WTC11 (cell line): Measurements from ENCODE around the gene SH2D5. TPM values are rescaled to one million over a fixed set of nuclear protein-coding genes. Genes with fewer than 3 reads are reported as not detected.

ENCODE experiments used
- ATAC-seq: fragments of 200-7000 bp; cut with Tn5 transposase; 2 replicates; pipeline ENCODE4 v1.10.0; 2021; ENCODE audit warnings: mild to moderate bottlenecking, moderate library complexity
- CTCF ChIA-PET: fragments of 300-600 bp; sonication (Branson Sonifier 250); formaldehyde crosslinking; loops from one replicate; lab custom pipeline; 2021; ENCODE audit warnings: antibody characterized with exemption; lab: Charles Lee
- POLR2A ChIA-PET: fragments of 350-600 bp; sonication (Branson Sonifier 250); formaldehyde crosslinking; loops from one replicate; lab custom pipeline; 2021; ENCODE audit warnings: antibody characterized with exemption; lab: Charles Lee
- DNase-seq: peaks from one replicate; pipeline ENCODE4 v3.0.0; 2021; ENCODE audit warnings: low spot score
- H3K27ac Mint-ChIP-seq: 2 replicates; pipeline ENCODE4 v1.8.0; 2021; ENCODE audit warnings: mixed read lengths
- H3K27me3 Mint-ChIP-seq: 2 replicates; pipeline ENCODE4 v1.8.0; 2021; ENCODE audit warnings: low read depth, mild to moderate bottlenecking, moderate library complexity, mixed read lengths
- H3K36me3 Mint-ChIP-seq: 2 replicates; pipeline ENCODE4 v1.8.0; 2021; ENCODE audit warnings: mixed read lengths
- H3K4me1 Mint-ChIP-seq: 2 replicates; pipeline ENCODE4 v1.8.0; 2022; ENCODE audit warnings: mixed read lengths
- H3K4me3 Mint-ChIP-seq: 2 replicates; pipeline ENCODE4 v1.8.0; 2021; ENCODE audit warnings: mild to moderate bottlenecking, moderate library complexity, mixed read lengths
- H3K9me3 Mint-ChIP-seq: 2 replicates; pipeline ENCODE4 v1.8.0; 2021; ENCODE audit warnings: mixed read lengths
- ELF4 ChIP-seq: sonication (generic); formaldehyde crosslinking; IDR thresholded peaks from 2 replicates; pipeline ENCODE4 v1.8.1; 2022; ENCODE audit warnings: low read depth, mild to moderate bottlenecking, moderate library complexity, missing genetic modification reagents
- GRHL2 ChIP-seq: fragments of 250-450 bp; sonication (Bioruptor Pico); IDR thresholded peaks from 2 replicates; pipeline ENCODE4 v1.8.0; 2022; ENCODE audit warnings: mild to moderate bottlenecking, moderate library complexity; ENCODE audit not compliant: insufficient replicate concordance, severe bottlenecking
- IRF2 ChIP-seq: sonication (generic); formaldehyde crosslinking; IDR thresholded peaks from 2 replicates; pipeline ENCODE4 v1.8.0; 2022; ENCODE audit warnings: low read depth, missing genetic modification reagents, borderline replicate concordance
- KAT7 ChIP-seq: sonication (generic); formaldehyde crosslinking; IDR thresholded peaks from 2 replicates; pipeline ENCODE4 v1.8.1; 2023; ENCODE audit warnings: missing genetic modification reagents, mild to moderate bottlenecking, borderline replicate concordance
- MXD4 ChIP-seq: fragments of 250-450 bp; sonication (Bioruptor Pico); IDR thresholded peaks from 2 replicates; pipeline ENCODE4 v1.8.0; 2021; ENCODE audit warnings: mild to moderate bottlenecking, moderate library complexity, borderline replicate concordance
- NFATC4 ChIP-seq: fragments of 250-450 bp; sonication (Bioruptor Pico); IDR thresholded peaks from 2 replicates; pipeline ENCODE4 v1.9.0; 2021; ENCODE audit warnings: mild to moderate bottlenecking
- SMAD4 ChIP-seq: sonication (generic); formaldehyde crosslinking; IDR thresholded peaks from 2 replicates; pipeline ENCODE4 v1.8.0; 2022; ENCODE audit warnings: mild to moderate bottlenecking, missing genetic modification reagents
- TEAD1 ChIP-seq: sonication (generic); formaldehyde crosslinking; IDR thresholded peaks from 2 replicates; pipeline ENCODE4 v1.8.0; 2022; ENCODE audit warnings: mild to moderate bottlenecking, missing genetic modification reagents
- ZNF219 ChIP-seq: sonication (generic); formaldehyde crosslinking; IDR thresholded peaks from 2 replicates; pipeline ENCODE4 v1.8.0; 2023; ENCODE audit warnings: missing genetic modification reagents, mild to moderate bottlenecking, borderline replicate concordance
- ZNF423 ChIP-seq: fragments of 250-450 bp; sonication (Bioruptor Pico); IDR thresholded peaks from 2 replicates; pipeline ENCODE4 v2.1.2; 2022; ENCODE audit warnings: mild to moderate bottlenecking, moderate library complexity
- ZNF671 ChIP-seq: fragments of 250-450 bp; sonication (Bioruptor Pico); IDR thresholded peaks from 2 replicates; pipeline ENCODE4 v1.8.0; 2021; ENCODE audit warnings: mild to moderate bottlenecking
- total RNA-seq: library from RNA; stranded (reverse); gene quantifications from 3 replicates; pipeline ENCODE4 v1.2.3, GENCODE V29; 2021
- TF ChIP-seq, protein P1 (sequence below): sonication (generic); formaldehyde crosslinking; IDR thresholded peaks from 2 replicates; pipeline ENCODE4 v1.8.1; 2022; ENCODE audit warnings: mild to moderate bottlenecking, missing genetic modification reagents, moderate library complexity, borderline replicate concordance
- TF ChIP-seq, protein P2 (sequence below): sonication (generic); formaldehyde crosslinking; IDR thresholded peaks from 2 replicates; pipeline ENCODE4 v1.8.0; 2022; ENCODE audit warnings: mild to moderate bottlenecking, missing genetic modification reagents
- TF ChIP-seq, protein P3 (sequence below): fragments of 200-600 bp; IDR thresholded peaks from 2 replicates; pipeline ENCODE4 v1.8.0; 2022; ENCODE audit warnings: antibody characterized with exemption
- TF ChIP-seq, protein P4 (sequence below): fragments of 250-450 bp; sonication (Bioruptor Pico); IDR thresholded peaks from 2 replicates; pipeline ENCODE4 v1.9.0; 2021; ENCODE audit warnings: moderate library complexity, mild to moderate bottlenecking, inconsistent platforms, borderline replicate concordance
- TF ChIP-seq, protein P5 (sequence below): fragments of 250-450 bp; sonication (Bioruptor Pico); conservative IDR thresholded peaks from 2 replicates; pipeline ENCODE4 v1.9.0; 2021; ENCODE audit warnings: mild to moderate bottlenecking
- TF ChIP-seq, protein P6 (sequence below): sonication (generic); formaldehyde crosslinking; IDR thresholded peaks from 2 replicates; pipeline ENCODE4 v1.8.1; 2023; ENCODE audit warnings: mild to moderate bottlenecking, missing genetic modification reagents, moderate library complexity
- TF ChIP-seq, protein P7 (sequence below): fragments of 250-450 bp; sonication (Bioruptor Pico); IDR thresholded peaks from 2 replicates; pipeline ENCODE4 v1.9.0; 2021; ENCODE audit warnings: mild to moderate bottlenecking
- TF ChIP-seq, protein P8 (sequence below): sonication (generic); formaldehyde crosslinking; IDR thresholded peaks from 2 replicates; pipeline ENCODE4 v1.8.0; 2023; ENCODE audit warnings: missing genetic modification reagents

The SH2D5 gene
- total RNA-seq, 1 experiment from 2014 or later, result 13.8 TPM

DNA sequence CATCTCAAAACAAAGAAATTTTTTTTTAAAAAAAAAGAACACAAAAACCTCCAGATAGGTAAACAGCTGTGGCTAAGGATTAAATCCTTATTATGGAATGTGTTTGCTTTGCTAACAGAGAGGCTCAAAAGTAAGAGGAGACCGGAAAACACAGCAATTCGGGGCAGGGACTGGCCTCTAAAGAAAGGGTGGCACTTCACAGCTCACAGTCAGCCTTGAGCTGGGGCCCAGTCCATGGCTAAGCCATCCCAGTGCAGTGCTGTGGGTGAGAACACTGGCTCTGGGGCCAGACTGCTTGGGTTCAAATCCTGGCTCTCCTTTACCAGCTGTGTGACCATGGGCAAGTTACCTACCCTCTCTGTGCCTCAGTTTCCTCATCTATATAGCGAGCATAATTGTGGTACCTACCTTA lies 42.9 kb downstream of the SH2D5 start (continued):
- TF ChIP-seq MXD4 (no peak), KAT7 (no peak), TEAD1 (no peak)
- TF ChIP-seq, protein P1, sequence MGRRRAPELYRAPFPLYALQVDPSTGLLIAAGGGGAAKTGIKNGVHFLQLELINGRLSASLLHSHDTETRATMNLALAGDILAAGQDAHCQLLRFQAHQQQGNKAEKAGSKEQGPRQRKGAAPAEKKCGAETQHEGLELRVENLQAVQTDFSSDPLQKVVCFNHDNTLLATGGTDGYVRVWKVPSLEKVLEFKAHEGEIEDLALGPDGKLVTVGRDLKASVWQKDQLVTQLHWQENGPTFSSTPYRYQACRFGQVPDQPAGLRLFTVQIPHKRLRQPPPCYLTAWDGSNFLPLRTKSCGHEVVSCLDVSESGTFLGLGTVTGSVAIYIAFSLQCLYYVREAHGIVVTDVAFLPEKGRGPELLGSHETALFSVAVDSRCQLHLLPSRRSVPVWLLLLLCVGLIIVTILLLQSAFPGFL, result no peak
- TF ChIP-seq, protein P2, sequence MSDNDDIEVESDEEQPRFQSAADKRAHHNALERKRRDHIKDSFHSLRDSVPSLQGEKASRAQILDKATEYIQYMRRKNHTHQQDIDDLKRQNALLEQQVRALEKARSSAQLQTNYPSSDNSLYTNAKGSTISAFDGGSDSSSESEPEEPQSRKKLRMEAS (CRISPR knock-in tag), result no peak
- TF ChIP-seq, protein P3, sequence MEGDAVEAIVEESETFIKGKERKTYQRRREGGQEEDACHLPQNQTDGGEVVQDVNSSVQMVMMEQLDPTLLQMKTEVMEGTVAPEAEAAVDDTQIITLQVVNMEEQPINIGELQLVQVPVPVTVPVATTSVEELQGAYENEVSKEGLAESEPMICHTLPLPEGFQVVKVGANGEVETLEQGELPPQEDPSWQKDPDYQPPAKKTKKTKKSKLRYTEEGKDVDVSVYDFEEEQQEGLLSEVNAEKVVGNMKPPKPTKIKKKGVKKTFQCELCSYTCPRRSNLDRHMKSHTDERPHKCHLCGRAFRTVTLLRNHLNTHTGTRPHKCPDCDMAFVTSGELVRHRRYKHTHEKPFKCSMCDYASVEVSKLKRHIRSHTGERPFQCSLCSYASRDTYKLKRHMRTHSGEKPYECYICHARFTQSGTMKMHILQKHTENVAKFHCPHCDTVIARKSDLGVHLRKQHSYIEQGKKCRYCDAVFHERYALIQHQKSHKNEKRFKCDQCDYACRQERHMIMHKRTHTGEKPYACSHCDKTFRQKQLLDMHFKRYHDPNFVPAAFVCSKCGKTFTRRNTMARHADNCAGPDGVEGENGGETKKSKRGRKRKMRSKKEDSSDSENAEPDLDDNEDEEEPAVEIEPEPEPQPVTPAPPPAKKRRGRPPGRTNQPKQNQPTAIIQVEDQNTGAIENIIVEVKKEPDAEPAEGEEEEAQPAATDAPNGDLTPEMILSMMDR, result no peak
- TF ChIP-seq, protein P4, sequence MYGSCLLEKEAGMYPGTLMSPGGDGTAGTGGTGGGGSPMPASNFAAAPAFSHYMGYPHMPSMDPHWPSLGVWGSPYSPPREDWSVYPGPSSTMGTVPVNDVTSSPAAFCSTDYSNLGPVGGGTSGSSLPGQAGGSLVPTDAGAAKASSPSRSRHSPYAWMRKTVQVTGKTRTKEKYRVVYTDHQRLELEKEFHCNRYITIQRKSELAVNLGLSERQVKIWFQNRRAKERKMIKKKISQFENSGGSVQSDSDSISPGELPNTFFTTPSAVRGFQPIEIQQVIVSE, result no peak

DNA sequence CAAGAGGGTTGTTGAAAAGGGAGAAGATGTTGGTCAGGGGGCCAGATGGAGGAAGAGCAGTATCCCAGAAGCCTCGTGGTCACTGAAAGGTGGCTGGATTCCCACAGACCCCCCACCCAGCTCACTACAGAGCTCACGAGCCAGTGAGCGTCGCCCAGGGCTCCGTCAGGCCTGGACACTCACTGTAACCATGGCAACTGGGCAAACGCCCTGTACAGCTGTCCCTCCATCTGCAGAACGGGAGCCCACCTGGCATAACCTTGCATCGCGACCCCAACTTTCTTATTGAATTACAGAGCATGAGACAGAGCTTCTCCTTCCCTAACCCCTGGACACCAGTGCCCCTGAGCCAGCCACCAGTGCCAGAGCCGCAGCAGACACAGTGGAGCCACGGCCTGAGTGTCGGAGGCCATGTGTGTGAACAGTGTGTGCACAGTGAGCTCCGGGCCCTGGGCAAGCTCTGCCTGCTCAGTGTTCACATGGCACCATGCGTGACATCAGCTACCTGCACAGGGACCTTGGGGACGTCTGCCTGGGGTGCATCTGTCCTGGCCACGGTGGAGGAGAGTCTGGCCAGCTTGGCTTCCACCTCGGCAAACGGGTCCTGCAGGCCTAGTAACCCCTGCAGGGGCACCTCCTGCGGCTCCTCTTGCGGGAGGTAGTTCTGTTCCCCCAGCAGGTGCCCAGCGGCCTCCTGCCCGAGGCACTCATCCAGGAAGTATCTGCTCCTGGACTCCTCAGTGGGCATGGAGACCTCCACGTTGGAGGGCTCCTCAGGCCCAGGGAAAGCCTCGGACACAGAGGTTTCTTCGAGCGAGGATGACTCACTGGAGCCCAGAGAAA lies 45.4 kb downstream of the SH2D5 start:
- CTCF ChIA-PET, result interaction anchor here (1.4 to 2.7 kb wide), 2 partner anchors 10 to 41 kb away, joined by 3 to 18 read pairs; no protein-coding TSS in a partner anchor

DNA sequence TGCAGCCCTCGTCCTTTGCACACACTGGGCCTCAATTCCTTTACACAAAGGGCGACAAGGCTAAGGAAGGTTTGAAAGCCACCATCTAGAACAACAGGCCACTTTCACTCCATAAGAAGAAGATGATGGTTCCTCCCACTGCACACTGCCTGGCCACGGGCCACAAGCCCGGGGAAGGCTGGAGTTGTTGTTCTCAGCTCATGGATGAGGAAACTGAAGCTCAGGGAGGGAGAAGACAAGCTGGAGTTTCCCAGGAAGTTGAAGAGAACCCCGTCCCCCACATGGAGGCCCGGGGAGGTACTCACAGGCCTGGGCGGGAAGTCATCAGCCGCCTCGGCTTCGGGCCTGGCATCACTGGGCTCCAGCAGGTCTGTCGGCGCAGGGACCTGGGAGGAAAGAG lies 46.8 kb downstream of the SH2D5 start:
- ChIA-PET POLR2A (interaction anchor here (0.7 kb wide), 1 partner anchor 18 kb away, joined by 3 read pairs; no protein-coding TSS in a partner anchor), CTCF (interaction anchor here (1.5 kb wide), 1 partner anchor 12 kb away, joined by 9 read pairs; no protein-coding TSS in a partner anchor)
- DNase-seq (no peak), ATAC-seq (no peak)
- Mint-ChIP-seq H3K27me3 (no peaks in the 10 kb centered on the region), H3K4me1 (no peaks in the 10 kb centered on the region), H3K36me3 (peaks cover 2% of the 10 kb centered on the region), H3K9me3 (no peaks in the 10 kb centered on the region), H3K4me3 (no peak overlapping the region), H3K27ac (no peak overlapping the region)
- TF ChIP-seq IRF2 (CRISPR knock-in tag) (no peak), GRHL2 (CRISPR knock-in tag) (no peak), ZNF423 (CRISPR knock-in tag) (no peak), ZNF671 (no peak), ZNF219 (CRISPR knock-in tag) (no peak)
- TF ChIP-seq, protein P1, result no peak
- TF ChIP-seq, protein P5, sequence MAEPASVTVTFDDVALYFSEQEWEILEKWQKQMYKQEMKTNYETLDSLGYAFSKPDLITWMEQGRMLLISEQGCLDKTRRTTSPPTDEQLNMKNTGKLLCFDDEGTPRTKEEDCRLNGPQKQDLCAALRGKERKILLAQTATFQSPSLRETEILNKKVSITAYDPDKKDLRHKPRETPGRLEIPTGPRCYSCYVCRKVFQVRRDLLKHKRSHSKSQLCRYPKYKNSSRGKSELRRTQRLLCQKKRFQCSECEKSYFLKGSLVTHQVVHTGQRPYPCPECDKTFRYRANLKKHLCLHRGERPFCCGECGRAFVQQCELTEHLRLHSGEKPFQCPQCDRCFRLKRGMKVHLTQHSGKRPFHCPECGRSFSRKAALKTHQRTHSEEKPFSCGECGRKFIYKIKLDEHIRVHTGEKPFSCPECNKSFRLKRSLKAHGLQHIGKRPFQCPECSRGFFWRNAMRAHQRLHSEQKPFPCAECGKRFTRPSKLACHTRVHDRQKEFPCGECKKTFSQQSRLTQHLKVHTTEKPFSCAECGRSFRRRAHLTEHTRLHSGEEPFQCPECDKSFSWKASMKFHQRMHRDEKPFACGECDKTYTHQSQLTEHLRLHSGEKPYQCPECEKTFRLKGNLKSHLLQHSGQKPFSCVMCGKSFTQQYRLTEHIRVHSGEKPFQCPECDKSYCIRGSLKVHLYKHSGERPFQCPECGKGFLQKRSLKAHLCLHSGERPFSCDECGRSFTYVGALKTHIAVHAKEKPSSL (CRISPR knock-in tag), result no peak

More for the DNA sequence above, 45.4 kb downstream of the SH2D5 start:
- no peaks in the 10 kb centered on the region; the same call in 1 of the 2 replicates for H3K36me3 Mint-ChIP-seq
- no peak overlapping the region for H3K4me3 Mint-ChIP-seq
- POLR2A ChIA-PET, result no interaction called here
- H3K9me3 Mint-ChIP-seq, result no peaks in the 10 kb centered on the region
- no peaks in the 10 kb centered on the region for H3K4me1 Mint-ChIP-seq
- ATAC-seq (no peak), DNase-seq (no peak)
- no peaks in the 10 kb centered on the region for H3K27me3 Mint-ChIP-seq
- TF ChIP-seq SMAD4 (CRISPR knock-in tag) (no peak), ELF4 (CRISPR knock-in tag) (no peak), NFATC4 (CRISPR knock-in tag) (no peak)
- TF ChIP-seq, protein P6, sequence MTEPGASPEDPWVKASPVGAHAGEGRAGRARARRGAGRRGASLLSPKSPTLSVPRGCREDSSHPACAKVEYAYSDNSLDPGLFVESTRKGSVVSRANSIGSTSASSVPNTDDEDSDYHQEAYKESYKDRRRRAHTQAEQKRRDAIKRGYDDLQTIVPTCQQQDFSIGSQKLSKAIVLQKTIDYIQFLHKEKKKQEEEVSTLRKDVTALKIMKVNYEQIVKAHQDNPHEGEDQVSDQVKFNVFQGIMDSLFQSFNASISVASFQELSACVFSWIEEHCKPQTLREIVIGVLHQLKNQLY (CRISPR knock-in tag), result no peak
- TF ChIP-seq, protein P7, sequence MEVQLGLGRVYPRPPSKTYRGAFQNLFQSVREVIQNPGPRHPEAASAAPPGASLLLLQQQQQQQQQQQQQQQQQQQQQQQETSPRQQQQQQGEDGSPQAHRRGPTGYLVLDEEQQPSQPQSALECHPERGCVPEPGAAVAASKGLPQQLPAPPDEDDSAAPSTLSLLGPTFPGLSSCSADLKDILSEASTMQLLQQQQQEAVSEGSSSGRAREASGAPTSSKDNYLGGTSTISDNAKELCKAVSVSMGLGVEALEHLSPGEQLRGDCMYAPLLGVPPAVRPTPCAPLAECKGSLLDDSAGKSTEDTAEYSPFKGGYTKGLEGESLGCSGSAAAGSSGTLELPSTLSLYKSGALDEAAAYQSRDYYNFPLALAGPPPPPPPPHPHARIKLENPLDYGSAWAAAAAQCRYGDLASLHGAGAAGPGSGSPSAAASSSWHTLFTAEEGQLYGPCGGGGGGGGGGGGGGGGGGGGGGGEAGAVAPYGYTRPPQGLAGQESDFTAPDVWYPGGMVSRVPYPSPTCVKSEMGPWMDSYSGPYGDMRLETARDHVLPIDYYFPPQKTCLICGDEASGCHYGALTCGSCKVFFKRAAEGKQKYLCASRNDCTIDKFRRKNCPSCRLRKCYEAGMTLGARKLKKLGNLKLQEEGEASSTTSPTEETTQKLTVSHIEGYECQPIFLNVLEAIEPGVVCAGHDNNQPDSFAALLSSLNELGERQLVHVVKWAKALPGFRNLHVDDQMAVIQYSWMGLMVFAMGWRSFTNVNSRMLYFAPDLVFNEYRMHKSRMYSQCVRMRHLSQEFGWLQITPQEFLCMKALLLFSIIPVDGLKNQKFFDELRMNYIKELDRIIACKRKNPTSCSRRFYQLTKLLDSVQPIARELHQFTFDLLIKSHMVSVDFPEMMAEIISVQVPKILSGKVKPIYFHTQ (CRISPR knock-in tag), result no peak
- TF ChIP-seq, protein P8, sequence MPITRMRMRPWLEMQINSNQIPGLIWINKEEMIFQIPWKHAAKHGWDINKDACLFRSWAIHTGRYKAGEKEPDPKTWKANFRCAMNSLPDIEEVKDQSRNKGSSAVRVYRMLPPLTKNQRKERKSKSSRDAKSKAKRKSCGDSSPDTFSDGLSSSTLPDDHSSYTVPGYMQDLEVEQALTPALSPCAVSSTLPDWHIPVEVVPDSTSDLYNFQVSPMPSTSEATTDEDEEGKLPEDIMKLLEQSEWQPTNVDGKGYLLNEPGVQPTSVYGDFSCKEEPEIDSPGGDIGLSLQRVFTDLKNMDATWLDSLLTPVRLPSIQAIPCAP, result no peak
- no peak overlapping the region for H3K27ac Mint-ChIP-seq
